GM12891 (cell line): ENCODE data around the gene SPSB3.

Experiments used
- POLR2A ChIP-seq: IDR thresholded peaks from 2 replicates; pipeline ENCODE4 v1.6.1; 2011; ENCODE audit warnings: low read depth, low read length, control low read depth
- POLR2AphosphoS5 ChIP-seq: IDR thresholded peaks from 2 replicates; pipeline ENCODE4 v1.6.1; 2011; ENCODE audit warnings: low read depth, low read length, control low read depth
- POU2F2 ChIP-seq: IDR thresholded peaks from 2 replicates; pipeline ENCODE4 v1.6.1; 2011; ENCODE audit warnings: low read depth, mild to moderate bottlenecking, control low read depth, low read length, moderate library complexity

- TF ChIP-seq POU2F2: no peak
- TF ChIP-seq POLR2A: no peak
- TF ChIP-seq POLR2AphosphoS5: no peak
Measured at GRCh38 chr16:1757714-1758461, 24.5 kb downstream of the SPSB3 start.
